ENCODE results near the gene PSMB7. TPM values are rescaled to one million over a fixed set of nuclear protein-coding genes. Genes with fewer than 3 reads are reported as not detected.

Gene PSMB7
- polyA plus RNA-seq, 1 donor: 201 TPM

DNA sequence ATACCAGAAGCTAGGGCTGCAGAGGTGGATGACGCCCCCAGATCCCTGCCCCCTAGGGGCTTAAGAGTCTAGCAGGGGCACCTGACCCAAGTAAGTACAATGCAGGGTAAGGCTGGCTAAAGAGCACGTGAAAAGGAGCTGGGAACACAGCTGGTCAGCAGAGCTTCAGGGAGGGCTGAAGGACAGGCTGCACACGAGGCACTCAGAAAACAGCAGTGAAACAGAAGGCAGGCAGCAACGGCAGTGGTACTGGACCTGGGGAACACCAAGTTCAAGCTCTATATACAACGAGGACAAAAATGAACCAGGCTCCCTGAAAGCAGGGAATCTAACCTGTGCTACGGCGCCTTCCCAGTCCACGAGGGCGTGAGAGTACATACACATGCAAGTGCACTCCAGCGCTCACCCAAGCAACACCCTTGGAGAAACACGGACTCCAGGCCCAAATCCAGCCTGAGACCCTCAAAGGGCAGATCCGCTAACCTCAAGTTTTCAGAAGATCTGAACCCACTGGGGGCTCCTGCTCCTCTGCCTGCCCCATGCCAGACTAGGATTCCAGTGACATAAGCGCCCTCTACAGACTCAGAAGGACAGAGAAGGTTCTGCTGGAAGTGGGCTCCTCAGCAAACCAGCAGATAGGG, 57.4 kb downstream of the PSMB7 start:
- DNase-seq: no peak

DNA sequence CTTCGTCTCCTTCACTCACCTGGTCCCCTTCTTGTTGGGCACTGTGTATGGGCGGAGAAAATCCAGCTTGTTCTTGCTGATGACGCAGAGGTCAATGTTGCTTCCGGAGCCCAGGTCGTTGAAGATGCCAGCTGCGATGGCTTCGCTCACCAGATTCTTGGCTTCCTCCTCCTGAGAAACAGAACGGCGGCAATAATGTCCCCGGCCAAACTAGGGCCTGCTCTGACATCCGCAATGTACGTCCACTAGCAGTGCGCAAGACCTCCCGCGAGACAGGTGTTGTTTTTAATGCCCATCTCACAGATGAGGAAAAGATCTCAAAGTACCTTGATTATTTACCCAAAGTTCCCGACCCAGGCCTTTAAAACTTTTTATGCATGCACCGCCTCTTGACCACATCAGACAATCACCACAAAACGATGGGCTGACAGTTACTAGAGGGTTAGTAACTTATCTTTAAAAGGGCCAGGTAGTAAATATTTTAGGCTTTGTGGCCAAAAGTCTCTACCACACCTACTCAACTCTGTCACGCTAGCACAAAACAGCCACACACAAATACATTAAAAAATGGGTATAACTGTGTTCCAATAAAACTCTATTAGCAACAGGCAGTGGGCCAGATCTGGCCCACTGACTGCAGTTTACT, 58.4 kb downstream of the PSMB7 start:
- DNase-seq: no peak

- DNase-seq: no peak
Measured at GRCh38 chr9:124355941-124356744, 59.1 kb downstream of the PSMB7 start.

- DNase-seq: no peak
Measured at GRCh38 chr9:124355039-124355940, 60.0 kb downstream of the PSMB7 start.

DNA sequence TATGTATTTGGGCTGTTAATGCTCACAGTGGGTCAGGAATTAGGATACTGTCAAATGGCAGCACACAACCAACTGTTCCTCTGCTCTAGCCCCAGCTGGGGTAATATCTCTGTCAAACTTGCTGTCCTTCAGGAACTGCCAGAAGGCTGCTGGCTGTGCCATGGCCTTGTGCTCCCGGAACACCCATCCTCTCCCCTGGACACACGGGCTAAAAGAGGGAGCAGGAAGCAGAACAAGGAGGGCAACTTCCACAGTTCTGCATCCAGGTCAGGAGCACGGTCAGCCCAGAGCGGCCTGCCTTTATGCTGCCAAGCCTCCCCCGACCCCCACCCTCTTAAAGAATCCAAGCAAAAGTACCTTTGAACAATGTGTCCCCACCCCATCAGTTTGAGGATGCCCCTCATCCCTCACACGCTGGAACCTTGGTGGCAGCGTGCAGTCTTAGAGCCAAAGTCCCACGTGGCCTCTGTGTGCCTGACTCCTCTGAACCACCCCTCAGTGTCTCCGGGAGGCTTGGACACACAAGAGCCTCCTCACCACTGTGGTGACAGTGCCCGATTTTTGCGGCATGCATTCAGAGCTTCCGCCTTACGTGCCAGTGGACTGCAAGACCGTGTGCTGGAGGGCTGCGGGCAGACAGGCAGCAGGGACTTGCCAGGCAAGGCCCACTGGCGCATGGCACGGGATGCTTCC, 60.8 kb downstream of the PSMB7 start:
- no peak for DNase-seq

- peak; percentile 44 for DNase-seq
Measured at GRCh38 chr9:124353811-124354274, 61.4 kb downstream of the PSMB7 start.

DNA sequence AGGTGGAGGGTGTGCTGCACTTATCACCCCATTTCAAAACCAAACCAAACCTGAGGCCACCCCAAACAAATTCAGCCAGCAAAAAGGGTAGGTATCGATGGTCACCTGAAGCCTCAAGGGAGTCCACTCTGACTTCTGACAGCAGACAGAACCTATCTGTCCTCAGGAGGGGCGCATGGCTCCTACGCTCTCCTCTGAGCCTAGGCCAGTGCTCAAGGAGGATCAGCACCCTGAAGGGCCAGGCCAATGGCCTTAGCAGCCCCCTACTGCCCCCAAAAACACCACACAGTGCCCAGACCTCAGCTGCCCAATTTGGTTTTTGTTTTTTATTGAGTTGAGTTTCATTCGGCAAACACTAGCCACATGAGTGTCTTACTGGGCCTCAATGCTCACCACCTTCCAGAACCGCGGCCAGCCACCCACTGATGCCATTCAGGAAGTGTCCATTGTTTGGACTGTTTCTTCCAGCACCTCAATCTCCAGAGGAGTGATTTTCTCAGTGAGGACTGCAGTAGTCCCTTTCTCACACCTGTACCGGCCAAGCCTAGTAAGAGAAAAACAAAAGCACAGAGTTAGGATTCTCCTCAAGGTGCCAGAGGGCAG, 62.0 kb downstream of the PSMB7 start:
- DNase-seq: no peak

GRCh38 chr9:124352616-124353015, 62.6 kb downstream of the PSMB7 start:
- DNase-seq: no peak

DNA sequence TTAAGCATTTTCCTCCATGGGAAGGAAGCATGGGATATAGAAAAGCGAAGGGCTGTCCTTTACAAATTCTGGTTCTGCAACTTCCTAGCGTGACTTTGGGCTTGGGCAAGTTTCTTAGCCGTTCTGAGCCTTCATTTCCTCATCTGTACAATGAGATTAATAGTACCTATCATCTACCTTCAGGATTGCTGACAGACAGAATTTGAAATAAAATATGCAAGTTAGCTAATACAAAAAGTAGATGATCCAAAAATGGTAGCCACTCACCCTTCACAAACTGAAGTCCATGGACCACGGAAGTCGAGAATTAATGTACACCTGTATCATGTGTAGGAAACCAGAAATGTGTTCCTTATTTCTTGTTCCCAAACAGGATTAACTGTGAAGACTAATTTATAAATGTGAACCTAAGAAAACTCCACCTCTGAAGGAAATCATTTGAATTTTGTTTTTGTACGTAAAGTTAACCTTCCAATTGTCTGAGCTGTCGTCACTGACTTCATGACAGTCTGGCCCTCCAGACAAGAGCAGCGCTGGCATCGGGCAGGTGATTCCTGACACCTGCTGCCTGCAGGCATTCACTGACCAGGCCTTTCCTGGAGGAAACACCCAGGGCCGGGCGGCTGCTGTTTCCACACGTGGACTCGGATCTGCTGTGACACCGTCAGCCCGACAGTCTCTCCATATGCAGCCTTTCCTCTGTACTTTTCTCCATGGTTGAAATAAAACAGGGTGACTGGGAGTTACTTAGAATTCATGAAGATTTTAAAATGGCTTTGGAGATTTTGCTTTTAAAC, 63.4 kb downstream of the PSMB7 start:
- DNase-seq: no peak

DNA sequence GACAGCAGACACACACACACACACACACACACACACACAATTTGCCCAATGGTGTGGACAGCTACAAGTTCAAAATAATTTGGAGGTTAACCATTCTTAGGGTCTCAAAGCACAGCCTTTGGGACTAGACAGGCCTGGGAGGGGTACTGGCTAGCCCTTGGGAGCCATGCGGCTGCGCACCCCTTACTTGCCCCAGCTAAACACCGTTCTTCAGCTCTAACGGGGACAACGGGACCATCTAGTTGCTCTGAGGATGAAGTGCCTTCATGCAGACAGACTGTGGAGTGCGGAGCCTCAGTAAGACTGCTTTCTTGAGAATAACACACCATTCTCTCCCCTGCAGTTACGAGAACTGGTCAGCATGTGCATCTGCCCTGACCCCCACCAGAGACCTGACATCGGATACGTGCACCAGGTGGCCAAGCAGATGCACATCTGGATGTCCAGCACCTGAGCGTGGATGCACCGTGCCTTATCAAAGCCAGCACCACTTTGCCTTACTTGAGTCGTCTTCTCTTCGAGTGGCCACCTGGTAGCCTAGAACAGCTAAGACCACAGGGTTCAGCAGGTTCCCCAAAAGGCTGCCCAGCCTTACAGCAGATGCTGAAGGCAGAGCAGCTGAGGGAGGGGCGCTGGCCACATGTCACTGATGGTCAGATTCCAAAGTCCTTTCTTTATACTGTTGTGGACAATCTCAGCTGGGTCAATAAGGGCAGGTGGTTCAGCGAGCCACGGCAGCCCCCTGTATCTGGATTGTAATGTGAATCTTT, 64.6 kb downstream of the PSMB7 start:
- DNase-seq: no peak

DNA sequence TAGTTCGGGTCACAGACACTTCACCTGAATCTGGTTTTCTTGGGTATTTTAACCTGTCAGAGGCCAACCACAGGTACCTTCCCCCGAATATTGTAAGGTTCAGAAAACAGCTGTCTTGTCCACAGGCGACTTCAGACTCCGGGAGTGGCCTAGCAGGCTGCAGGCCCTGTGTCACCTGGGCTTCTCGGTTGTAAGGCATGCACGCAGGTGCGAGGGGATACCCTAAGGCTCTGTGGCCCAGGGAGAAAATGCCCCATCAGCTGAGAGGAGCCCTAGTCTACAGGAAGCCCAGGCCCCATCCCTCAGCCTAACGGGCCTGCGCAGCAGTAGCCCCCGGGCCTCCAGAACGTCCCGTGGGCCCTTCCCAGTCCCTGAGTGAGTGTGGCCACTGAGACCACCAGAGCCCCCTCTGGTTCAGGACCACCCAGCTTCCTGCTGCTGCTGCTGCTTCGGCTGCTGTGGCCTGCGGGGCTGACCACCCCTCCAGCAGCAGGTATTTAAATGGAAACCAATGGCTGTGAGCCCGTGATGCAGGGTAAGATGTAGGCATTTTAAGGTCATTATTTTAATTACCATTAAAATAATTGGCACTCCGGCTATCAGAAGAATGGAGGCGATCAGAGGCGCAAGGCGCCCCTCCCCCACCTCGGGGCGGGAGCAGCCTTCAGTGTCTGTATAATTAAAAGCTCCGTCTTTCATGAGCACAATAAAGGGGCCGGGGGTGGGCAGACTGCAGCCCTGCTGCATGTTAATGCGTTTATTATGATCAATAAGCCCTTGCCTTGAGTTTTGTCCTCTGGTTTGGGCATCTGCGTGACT, 65.4 kb downstream of the PSMB7 start:
- no peak for DNase-seq

DNA sequence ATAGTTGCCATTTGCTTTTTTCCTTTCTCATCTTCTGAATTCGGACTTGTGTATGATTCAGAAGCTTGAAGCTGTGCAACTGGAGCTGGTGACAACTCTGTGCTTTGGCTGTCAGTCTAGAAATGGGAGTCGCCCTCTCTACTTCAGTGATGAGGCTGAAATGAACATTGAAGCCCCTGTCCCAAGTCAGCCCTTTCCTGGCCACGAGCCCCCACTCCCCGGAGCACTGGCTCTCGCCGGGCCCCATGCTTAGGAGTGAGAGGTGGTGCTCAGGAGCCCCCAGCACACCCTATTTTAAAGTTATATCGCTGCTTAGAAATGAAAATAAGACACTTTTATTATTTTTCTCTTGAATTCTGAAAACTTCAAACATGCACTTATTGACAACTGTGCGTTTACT, 66.0 kb downstream of the PSMB7 start:
- no peak for DNase-seq

GRCh38 chr9:124348831-124349230, 66.4 kb downstream of the PSMB7 start:
- no peak for DNase-seq

- DNase-seq: no peak
Measured at GRCh38 chr9:124348363-124348762, 66.9 kb downstream of the PSMB7 start.

GRCh38 chr9:124347968-124348358, 67.3 kb downstream of the PSMB7 start:
- no peak for DNase-seq

DNA sequence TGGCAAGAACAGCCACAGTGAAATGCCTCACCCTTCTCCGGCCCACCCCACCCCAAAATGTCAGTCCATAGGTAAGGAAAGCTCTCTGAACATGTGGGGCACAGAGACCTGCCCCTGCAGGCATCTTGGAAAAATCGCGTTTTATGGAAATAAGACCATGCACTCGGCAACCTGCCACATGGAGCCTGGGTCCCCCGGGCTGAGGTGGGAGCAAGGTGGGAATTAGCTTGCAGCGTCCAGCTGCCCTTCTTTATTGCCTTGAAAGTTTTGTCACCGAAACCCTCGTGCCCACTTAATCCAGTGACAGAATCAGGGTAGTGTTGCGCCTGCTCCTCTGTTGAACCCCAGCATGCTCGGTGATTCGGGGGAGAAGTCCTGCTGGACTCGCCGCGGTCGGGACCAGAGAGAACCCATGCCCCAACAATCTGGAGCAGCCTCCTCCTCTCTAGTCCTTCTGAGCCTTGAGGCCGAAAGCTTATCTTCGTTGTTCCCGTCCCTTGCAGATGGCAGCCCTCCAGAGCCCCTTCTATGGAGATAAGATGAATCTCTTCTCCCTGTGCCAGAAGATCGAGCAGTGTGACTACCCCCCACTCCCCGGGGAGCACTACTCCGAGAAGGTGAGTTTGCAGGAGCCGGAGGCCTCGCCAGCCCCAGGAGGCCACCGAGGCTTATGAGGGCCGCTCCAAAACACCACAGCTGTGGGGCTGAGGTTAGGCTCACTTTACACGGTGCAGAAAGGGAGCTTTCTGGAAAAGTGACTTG, 67.9 kb downstream of the PSMB7 start:
- no peak for DNase-seq

- no peak for DNase-seq
Measured at GRCh38 chr9:124346347-124347163, 68.7 kb downstream of the PSMB7 start.
